ENCODE results near the gene SMIM45.

SMIM45 gene

GRCh38 chr22:41964112-41964491 lies 12.2 kb downstream of the SMIM45 start:
- peak overlapping the region; percentile 29 for H2AFZ ChIP-seq (ENCODE audit: insufficient read depth, low read depth, low read length, poor library complexity, severe bottlenecking)
- no peaks in the 10 kb centered on the region for H3K79me2 ChIP-seq (ENCODE audit: insufficient read depth, low read length)
- no peak overlapping the region for H3K4me3 Mint-ChIP-seq
- no peak overlapping the region for H3K9ac ChIP-seq (ENCODE audit: insufficient read depth, low read length, poor library complexity, severe bottlenecking)
- peaks cover 0 to 3% (median 0%) of the 10 kb centered on the region in 7 donors for H3K9me3 Mint-ChIP-seq
- no peaks in the 10 kb centered on the region for H3K36me3 Mint-ChIP-seq
- H3K27ac ChIP-seq (ENCODE audit: low read depth in 1 of 2, low read length in 2 of 2), result no peak overlapping the region
- no peaks in the 10 kb centered on the region for H3K4me1 Mint-ChIP-seq
- TF ChIP-seq CTCF (IDR thresholded peaks at IDR 0.05), result no peak
- H3K27me3 Mint-ChIP-seq (ENCODE audit: low read depth in 3 of 3), result peaks cover 5 to 22% (median 16%) of the 10 kb centered on the region in 3 donors
- H3K4me3 ChIP-seq (replicated peaks in 1 of 3; ENCODE audit: low read depth in 2 of 3, low read length in 3 of 3), result no peak overlapping the region
- no peak overlapping the region for H3K4me2 ChIP-seq (replicated peaks; ENCODE audit: extremely low read depth, low read length, poor library complexity, severe bottlenecking)
- no peaks in the 10 kb centered on the region for H3K36me3 ChIP-seq (replicated peaks in 1 of 2; ENCODE audit: control insufficient read depth in 1 of 2, insufficient read depth in 2 of 2, low read length in 2 of 2)
- H3K27me3 ChIP-seq (ENCODE audit: control insufficient read depth in 2 of 2, insufficient read depth in 2 of 2, low read length in 2 of 2), result no peaks in the 10 kb centered on the region
- 100% methylated on average over 1 of the region's 5 CpGs for WGBS (ENCODE audit: insufficient coverage)
- H4K20me1 ChIP-seq (ENCODE audit: insufficient read depth, low read length), result no peaks in the 10 kb centered on the region
- H3K4me1 ChIP-seq (ENCODE audit: control insufficient read depth in 1 of 2, insufficient read depth in 2 of 2, low read length in 2 of 2), result no peaks in the 10 kb centered on the region
- no peak overlapping the region for H3K27ac Mint-ChIP-seq
- intact Hi-C loops (cut with micrococcal nuclease), result no loop called here
- H3K9me3 ChIP-seq (replicated peaks in 1 of 2; ENCODE audit: control insufficient read depth in 1 of 2, insufficient read depth in 1 of 2, low read length in 2 of 2), result no peaks in the 10 kb centered on the region
- DNase-seq, result no peak

- no peak overlapping the region for H2AFZ ChIP-seq (ENCODE audit: insufficient read depth, low read depth, low read length, poor library complexity, severe bottlenecking)
- H3K27me3 Mint-ChIP-seq (ENCODE audit: low read depth in 3 of 3), result peaks cover 8 to 15% (median 12%) of the 10 kb centered on the region in 3 donors
Measured at GRCh38 chr22:41966225-41966606, 14.3 kb downstream of the SMIM45 start.

More at GRCh38 chr22:41966225-41966606, 14.3 kb downstream of the SMIM45 start:
- intact Hi-C loops (cut with micrococcal nuclease), result no loop called here
- no peak for TF ChIP-seq CTCF (IDR thresholded peaks at IDR 0.05)
- Mint-ChIP-seq H3K4me3 (no peak overlapping the region), H3K27ac (peak overlapping the region in 1 of 7 donors; percentile 25), H3K9me3 (peaks cover 0 to 3% (median 0%) of the 10 kb centered on the region in 7 donors), H3K36me3 (no peaks in the 10 kb centered on the region), H3K4me1 (no peaks in the 10 kb centered on the region)
- H3K79me2 ChIP-seq (ENCODE audit: insufficient read depth, low read length), result no peaks in the 10 kb centered on the region
- H3K36me3 ChIP-seq (replicated peaks in 1 of 2; ENCODE audit: control insufficient read depth in 1 of 2, insufficient read depth in 2 of 2, low read length in 2 of 2), result no peaks in the 10 kb centered on the region
- no peak overlapping the region for H3K9ac ChIP-seq (ENCODE audit: insufficient read depth, low read length, poor library complexity, severe bottlenecking)
- H3K4me3 ChIP-seq (replicated peaks in 1 of 3; ENCODE audit: low read depth in 2 of 3, low read length in 3 of 3), result no peak overlapping the region
- 100% methylated on average over 1 of the region's 2 CpGs for WGBS (ENCODE audit: insufficient coverage)
- H3K27ac ChIP-seq (ENCODE audit: low read depth in 1 of 2, low read length in 2 of 2), result no peak overlapping the region
- DNase-seq, result no peak
- no peaks in the 10 kb centered on the region for H3K27me3 ChIP-seq (ENCODE audit: control insufficient read depth in 2 of 2, insufficient read depth in 2 of 2, low read length in 2 of 2)
- H3K4me1 ChIP-seq (ENCODE audit: control insufficient read depth in 1 of 2, insufficient read depth in 2 of 2, low read length in 2 of 2), result no peaks in the 10 kb centered on the region
- H4K20me1 ChIP-seq (ENCODE audit: insufficient read depth, low read length), result no peaks in the 10 kb centered on the region
- H3K9me3 ChIP-seq (replicated peaks in 1 of 2; ENCODE audit: control insufficient read depth in 1 of 2, insufficient read depth in 1 of 2, low read length in 2 of 2), result no peaks in the 10 kb centered on the region
- no peak overlapping the region for H3K4me2 ChIP-seq (replicated peaks; ENCODE audit: extremely low read depth, low read length, poor library complexity, severe bottlenecking)
